Measurements from ENCODE around the gene GALNT3.

GALNT3 gene

DNA sequence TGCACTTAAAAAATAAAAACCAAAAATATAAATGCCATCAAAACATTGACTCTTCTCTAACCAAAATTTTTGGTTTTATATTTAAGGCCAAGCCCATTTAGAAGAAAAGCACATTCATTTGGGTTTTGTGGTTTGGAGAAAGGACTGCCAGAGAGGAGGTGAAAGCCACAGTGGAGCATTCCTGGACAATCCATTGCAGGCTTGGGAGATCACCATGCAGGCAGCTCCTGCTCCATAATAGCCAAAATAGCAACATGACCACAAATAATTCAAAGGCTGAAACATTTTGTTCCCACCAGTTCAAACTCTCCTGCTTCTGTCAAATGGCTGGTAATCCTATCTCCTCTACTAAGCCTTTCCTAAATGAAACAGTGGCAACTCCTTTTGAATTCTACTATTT lies 73.5 kb downstream of the GALNT3 start:
- DNase-seq = no peak

DNA sequence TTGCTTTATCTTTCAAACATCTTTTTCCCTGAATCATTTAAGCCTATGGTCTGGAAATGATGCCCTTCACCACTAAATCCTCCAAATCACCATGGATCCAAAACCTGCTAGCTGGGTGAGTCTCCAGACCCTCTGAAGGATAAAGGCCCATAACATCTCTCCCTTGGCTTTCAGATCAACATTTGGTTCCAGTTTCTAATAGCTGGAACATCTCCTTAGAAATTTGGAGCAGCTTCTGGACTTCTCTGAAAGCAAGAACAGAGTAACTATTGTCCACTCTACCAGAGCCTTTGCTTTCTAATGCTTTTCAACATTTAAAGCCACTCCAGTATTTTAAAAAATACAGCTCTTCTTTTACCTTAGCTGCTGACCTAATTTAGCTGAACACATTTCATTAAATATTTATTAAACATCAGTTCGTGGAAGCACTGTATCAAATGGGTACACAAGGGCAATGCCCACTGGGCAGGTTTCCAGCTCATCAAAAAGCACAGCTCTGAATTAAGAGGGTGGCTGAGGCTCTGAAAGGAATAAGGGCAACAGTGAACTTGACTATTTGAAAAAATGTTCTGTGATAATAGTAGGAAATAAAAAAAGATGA lies 75.3 kb downstream of the GALNT3 start:
- no peak for DNase-seq

DNA sequence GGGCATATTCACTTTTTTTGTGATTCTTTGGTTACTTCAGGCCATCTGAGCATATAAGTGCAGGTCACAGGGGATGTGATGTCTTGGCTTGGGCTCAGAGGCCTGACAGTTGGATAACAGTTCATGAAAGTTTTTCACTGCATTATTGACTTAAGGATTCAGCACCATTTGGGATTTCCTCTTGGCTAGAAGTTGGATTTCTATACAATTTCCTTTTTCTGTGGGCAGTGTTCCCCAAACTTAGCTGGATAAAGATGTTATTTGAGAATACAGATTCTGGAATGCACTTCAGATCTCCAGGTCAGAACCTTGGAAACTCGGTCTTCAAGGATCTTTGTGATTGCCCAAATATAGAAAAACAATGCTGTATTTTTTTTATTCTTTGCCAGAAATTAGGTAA lies 78.0 kb downstream of the GALNT3 start:
- no peak for DNase-seq

DNA sequence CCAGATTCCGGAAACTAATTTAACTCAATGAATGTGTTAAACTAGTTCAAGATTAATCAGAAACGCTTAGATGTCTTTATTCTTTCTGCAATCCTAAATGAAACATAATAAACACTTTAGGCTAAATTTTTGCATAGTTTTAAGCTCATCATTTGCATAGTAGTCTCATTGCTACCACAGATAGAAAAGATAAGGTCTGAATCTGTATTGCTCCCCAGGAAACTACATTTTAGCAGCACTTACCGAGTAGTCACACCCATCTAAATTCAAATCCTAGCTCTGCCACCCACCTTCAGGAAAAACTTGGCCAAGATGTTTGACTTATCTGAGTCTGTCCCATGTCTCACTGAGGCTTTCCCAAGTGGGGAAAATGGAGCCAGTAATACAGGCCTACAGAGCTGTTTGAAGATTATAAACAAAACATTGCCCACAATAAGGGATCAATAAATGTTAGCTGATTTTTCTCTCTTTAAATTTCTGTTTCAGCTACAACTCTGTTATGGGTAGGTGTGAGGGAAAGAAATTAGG lies 87.0 kb downstream of the GALNT3 start:
- DNase-seq = no peak

DNA sequence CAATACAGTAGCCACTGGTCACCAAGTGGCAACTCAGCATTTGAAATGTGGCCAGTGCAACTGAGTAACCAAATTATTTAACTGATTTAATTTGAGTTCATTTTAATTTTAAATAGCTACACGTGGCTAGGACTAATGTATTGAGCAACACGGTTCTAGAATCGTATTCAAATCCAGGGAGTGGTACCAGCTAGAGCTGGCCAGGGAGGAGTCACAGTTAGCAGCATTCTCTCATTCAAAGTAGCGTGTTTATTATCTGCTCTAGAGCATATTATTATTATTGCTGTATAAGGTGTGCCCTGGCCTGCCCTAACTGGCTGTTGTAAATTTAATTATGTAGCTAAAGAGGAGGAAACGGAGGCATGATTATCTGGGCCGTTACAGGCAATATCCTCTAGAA lies 92.9 kb downstream of the GALNT3 start:
- no peak for DNase-seq

DNA sequence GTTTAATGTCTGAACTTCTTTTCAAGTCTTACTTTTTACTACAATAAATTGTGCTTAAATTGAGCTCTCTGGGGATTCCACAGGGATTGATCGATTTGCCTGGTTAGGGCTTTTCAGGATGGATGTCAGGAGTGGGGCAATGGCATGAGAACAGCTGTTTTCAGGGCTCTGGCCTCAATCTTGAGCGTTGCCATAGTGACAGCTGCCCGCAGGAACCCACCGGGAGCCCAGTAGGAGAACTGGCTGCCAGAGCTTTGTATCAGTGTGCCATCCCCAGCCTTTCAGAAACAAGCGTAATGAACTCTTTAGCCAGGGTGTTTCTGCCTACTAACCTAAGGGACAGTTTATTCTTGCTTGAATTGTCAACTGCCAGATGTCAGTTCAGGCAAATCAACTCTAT lies 93.5 kb downstream of the GALNT3 start:
- DNase-seq = no peak

DNA sequence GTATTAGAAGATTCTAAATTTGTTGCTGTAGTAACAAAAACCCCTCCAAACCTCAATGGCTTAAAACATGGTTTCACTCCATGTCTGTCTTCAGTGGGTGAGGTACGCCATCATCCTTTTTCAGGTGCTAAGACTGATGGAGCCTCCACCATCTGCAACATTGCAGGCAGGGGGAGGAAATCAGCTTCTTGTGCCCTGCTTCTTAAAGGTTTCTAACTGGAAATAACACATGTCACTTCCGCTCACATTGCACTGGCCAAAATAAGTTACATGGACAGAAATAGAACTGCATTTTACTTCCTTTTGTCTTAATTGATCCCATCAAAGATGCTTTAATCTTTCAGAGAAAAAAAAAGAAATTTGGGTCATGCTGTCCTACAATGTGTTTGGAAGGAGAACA lies 94.1 kb downstream of the GALNT3 start:
- DNase-seq = no peak

DNA sequence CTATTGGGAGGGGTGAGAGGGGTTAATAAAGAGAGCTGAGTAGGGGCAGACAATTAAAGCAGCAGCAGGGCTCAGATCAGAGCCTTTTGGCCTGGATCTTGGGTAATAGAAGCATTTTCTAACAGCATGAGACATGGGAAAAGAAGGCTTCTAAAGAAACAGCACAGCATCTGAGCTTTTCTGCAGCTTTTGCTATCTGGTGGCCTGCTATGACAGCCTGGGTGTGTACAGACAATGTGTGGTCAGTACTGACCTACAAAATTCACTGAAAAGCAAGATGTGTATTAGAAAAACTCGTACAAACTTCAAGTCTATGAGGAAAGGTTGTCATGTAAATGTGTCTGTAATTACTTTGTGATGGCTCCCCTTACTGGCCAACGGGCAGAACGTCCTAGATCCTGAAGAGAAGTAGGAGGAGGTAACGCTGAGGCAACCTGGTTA lies 95.6 kb downstream of the GALNT3 start:
- DNase-seq = no peak

DNA sequence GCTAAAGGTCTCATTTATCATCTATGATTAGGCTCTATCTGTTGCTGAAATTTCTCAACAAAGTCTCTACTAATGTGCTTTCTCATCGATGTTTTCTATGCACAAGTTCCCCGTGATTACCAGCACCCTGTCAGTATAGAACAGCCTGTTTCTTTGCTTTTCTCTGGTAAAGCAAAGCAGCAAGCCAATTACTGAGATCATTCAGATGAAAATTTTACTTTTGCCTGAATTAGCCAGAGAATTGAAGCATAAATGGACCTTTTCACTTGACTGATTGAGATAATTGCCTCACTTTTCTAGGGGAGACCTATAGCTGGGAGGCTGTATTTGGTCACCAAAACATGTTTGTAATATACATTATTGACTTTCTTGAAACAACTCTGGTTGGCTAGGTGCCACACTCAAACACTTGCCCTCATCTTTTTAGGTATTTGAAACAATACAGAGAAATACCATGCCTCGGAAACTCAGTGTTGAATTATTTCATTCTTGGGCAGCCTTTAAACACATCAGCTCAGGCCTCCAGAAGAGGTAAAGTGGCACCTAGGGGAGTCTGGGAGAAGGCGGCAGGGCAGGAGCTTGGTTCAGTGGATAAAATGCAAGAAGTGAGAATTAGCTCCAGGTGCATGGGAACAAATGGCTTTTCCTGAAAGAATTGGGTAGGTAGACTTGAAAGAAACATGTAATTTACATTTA lies 96.2 kb downstream of the GALNT3 start:
- no peak for DNase-seq
